ENCODE measurements around the gene DACT2.
A peak's percentile ranks its signal among the peaks of the same experiment; 100 is the strongest.

Gene DACT2

GRCh38 chr6:168265827-168266815 lies 53.5 kb downstream of the DACT2 start:
- DNase-seq (ENCODE audit: low spot score): peak; percentile 79

- DNase-seq (ENCODE audit: low spot score): no peak
Measured at GRCh38 chr6:168265394-168265793, 54.2 kb downstream of the DACT2 start.

DNA sequence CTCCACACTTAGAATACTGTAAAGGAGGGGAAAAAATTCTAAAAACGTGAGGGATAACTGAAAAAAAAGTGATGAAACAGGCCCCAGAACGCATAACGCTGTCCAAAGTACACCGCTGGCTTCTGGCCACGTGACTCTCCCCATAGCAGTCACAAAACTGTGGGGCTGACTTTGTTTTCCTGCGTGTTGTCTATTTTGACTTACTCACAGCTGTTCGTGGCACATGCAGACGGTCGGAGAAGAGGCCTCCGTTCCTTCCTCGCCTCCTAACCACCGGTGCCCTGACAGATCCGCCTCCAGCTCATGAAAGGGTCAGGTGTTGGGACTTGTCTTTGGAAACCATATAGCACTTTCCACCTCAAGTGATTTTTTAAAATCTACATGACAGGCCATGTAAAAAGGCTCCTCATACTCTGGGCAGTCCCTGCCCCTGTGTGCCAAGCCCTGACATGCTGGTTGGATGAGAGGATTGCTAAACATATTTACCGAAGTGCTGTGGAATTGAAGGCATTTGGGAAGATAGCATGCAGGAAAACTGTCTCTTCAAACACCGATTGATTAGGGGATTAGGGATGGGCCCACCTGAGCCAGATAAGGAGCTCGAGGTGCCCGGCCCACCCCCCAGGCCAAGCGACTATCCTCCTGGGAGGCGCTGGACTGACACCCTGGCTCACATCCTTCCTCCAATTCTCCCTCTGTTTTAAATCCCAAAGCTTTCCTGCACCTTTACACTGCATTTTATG lies 54.8 kb downstream of the DACT2 start:
- DNase-seq (ENCODE audit: low spot score): peak; percentile 54

DNA sequence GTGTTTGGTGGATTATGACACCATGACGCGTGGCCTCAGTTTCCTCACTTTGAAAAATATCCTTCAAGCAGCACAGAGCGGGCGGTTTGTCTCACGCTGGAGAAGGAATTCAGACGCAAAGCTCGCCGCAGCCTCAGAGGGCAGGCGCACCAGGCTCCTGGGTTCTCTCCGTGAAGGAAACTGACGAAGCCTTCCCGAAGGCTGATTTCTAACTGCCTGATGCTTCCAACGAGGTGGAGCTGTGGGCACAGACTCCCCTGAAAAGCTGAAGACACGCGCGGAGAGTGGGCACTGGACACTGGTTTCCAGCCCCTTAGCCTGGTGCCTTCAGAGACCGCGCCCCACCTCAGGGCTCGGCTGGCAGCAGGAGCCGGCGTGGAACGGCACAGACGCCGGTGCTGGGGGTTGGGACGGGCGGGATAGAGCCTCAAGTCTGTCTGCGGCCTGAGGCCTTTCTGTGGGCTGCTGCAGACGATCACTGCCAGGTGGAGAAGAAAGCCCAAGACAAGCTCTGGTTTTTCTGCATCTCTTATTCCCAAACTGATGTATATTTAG lies 56.1 kb downstream of the DACT2 start:
- no peak for DNase-seq (ENCODE audit: low spot score)

DNA sequence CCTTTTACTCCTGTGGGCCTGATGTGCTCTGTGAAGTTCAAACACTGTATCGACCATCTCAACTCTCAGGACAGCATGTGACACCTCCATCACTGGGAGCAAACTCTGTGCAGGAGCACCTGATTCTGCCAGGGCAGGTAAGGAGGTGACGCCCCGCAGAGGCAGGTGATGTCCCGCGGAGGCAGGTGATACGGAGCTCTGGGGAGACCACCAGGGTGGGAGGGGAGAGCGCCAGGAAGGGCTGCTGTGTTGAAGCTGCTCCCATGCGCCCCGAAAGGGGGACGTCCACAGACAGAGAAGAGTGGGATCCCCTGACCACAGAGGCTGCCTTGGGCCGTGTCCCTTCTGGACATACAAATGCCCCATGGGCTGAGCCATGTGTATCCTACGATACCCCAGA lies 58.3 kb downstream of the DACT2 start:
- no peak for DNase-seq (ENCODE audit: low spot score)

DNA sequence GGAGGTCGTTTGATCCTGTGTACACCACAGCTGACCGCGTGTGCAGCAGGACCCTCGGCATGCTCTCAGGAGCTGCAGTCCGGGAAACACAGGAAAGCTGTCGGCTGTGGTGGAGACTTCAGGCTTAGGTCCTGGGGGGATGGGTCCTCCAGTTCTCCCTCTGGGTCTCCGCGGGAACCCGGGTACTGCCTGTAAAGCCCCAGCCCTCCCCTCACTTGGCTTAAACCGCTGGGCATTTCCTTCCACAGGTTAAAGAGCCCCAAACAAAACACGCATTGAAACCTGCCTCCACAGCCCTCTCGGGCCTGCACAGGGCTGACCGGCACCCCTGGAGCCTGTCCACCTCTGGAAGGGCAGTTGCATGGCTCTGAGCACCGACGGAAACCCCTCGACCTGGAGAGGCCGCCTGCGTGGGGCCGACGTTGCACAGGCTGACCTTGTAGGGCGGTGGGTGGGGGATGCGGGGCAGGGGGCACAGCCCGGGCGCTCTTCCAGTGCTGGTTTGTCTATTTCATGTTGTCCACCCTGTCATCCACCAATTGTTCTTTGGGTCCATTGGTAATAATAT lies 59.1 kb downstream of the DACT2 start:
- DNase-seq (ENCODE audit: low spot score): no peak

DNA sequence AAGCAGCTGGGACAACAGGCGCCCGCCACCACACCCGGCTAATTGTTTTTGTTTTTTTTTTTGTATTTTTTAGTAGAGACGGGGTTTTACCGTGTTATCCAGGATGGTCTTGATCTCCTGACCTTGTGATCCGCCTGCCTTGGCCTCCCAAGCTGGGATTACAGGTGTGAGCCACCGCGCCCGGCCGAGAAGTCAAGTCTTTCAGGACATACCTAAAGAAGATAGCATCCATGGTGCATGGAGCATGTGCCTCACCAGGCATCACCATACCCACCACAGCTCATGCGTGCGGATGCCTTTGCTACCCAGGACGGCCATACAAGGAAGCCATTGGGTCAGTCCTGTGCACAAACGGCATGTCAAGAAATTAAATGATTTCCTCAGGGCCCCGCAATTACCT lies 60.8 kb downstream of the DACT2 start:
- DNase-seq (ENCODE audit: low spot score): no peak

GRCh38 chr6:168256940-168257339 lies 62.6 kb downstream of the DACT2 start:
- DNase-seq (ENCODE audit: low spot score): no peak
